ENCODE measurements around the gene PAMR1. TPM values are rescaled to one million over a fixed set of nuclear protein-coding genes. Genes with fewer than 3 reads are reported as not detected.

PAMR1 gene
- total RNA-seq, 1 donor from 2014 or later = 4.6 TPM

- Histone ChIP-seq H3K36me3 (no peaks in the 10 kb centered on the region), H3K4me1 (no peaks in the 10 kb centered on the region), H3K9me3 (no peaks in the 10 kb centered on the region), H3K27me3 (no peaks in the 10 kb centered on the region), H3K4me3 (no peak overlapping the region), H3K27ac (no peak overlapping the region)
- no peak for DNase-seq (ENCODE audit: low spot score in 2 of 2)
- TF ChIP-seq CTCF (IDR thresholded peaks at IDR 0.05) = no peak
- intact Hi-C loops (cut with DNase I) = no loop called here
These were observed 10.2 kb downstream of the PAMR1 start for GRCh38 chr11:35515224-35515623.

- Histone ChIP-seq H3K4me3 (no peak overlapping the region), H3K36me3 (no peaks in the 10 kb centered on the region), H3K27me3 (no peaks in the 10 kb centered on the region), H3K9me3 (no peaks in the 10 kb centered on the region), H3K27ac (no peak overlapping the region), H3K4me1 (no peaks in the 10 kb centered on the region)
- no peak for DNase-seq (ENCODE audit: low spot score in 2 of 2)
- TF ChIP-seq CTCF (IDR thresholded peaks at IDR 0.05) = no peak
- intact Hi-C loops (cut with DNase I) = no loop called here
These were observed 10.9 kb downstream of the PAMR1 start for GRCh38 chr11:35514481-35514880.

- no peak for DNase-seq (ENCODE audit: low spot score in 2 of 2)
These were observed 13.8 kb downstream of the PAMR1 start for GRCh38 chr11:35511666-35512065.

GRCh38 chr11:35507688-35508087 lies 17.7 kb downstream of the PAMR1 start:
- H3K27me3 ChIP-seq = no peaks in the 10 kb centered on the region
- no peak for DNase-seq (ENCODE audit: low spot score in 2 of 2)
- H3K4me1 ChIP-seq = no peaks in the 10 kb centered on the region
- no peaks in the 10 kb centered on the region for H3K9me3 ChIP-seq
- TF ChIP-seq CTCF (IDR thresholded peaks at IDR 0.05) = no peak
- intact Hi-C loops (cut with DNase I) = no loop called here
- no peaks in the 10 kb centered on the region for H3K36me3 ChIP-seq
- no peak overlapping the region for H3K27ac ChIP-seq
- no peak overlapping the region for H3K4me3 ChIP-seq

More at GRCh38 chr11:35511666-35512065, 13.8 kb downstream of the PAMR1 start:
- Histone ChIP-seq H3K9me3 (no peaks in the 10 kb centered on the region), H3K4me3 (no peak overlapping the region), H3K4me1 (no peaks in the 10 kb centered on the region), H3K27ac (no peak overlapping the region), H3K27me3 (no peaks in the 10 kb centered on the region), H3K36me3 (no peaks in the 10 kb centered on the region)
- intact Hi-C loops (cut with DNase I) = no loop called here
- TF ChIP-seq CTCF (IDR thresholded peaks at IDR 0.05) = no peak

GRCh38 chr11:35501776-35502175 lies 23.6 kb downstream of the PAMR1 start:
- Histone ChIP-seq H3K4me1 (no peaks in the 10 kb centered on the region), H3K27me3 (no peaks in the 10 kb centered on the region), H3K4me3 (no peak overlapping the region), H3K36me3 (no peaks in the 10 kb centered on the region), H3K27ac (no peak overlapping the region), H3K9me3 (no peaks in the 10 kb centered on the region)
- no peak for TF ChIP-seq CTCF (IDR thresholded peaks at IDR 0.05)
- DNase-seq (ENCODE audit: low spot score in 2 of 2) = no peak
- intact Hi-C loops (cut with DNase I) = no loop called here

GRCh38 chr11:35500744-35501143 lies 24.7 kb downstream of the PAMR1 start:
- no peak for TF ChIP-seq CTCF (IDR thresholded peaks at IDR 0.05)
- H3K27me3 ChIP-seq = no peaks in the 10 kb centered on the region
- H3K27ac ChIP-seq = no peak overlapping the region
- H3K4me1 ChIP-seq = no peaks in the 10 kb centered on the region
- DNase-seq (ENCODE audit: low spot score in 2 of 2) = no peak
- intact Hi-C loops (cut with DNase I) = no loop called here
- H3K9me3 ChIP-seq = no peaks in the 10 kb centered on the region
- H3K36me3 ChIP-seq = no peaks in the 10 kb centered on the region
- no peak overlapping the region for H3K4me3 ChIP-seq
